ENCODE results near the gene ACOX3. TPM values are rescaled to one million over a fixed set of nuclear protein-coding genes. Genes with fewer than 3 reads are reported as not detected.

Gene ACOX3
- total RNA-seq, 1 experiment from 2014 or later, result 12.2 TPM

DNA sequence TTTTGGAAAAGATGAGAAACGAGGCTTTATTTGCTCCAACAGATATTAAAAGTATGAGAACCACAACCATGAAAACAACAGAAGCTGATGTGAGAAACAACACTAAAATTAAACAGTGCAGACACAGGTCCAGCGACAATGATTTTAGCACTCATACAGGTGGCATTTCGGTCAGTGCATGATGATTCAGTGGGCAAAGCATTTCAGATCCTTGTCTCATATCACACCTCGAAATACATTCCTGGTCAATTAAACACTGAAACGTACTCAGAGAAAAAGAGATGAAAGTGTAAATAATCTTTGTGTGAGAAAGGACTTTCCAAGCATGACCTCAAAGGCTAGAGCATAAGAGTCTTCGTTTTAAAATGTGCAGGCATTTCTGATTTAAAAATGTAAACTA lies 85.2 kb downstream of the ACOX3 start:
- BruUV-seq (replicated peaks), result no TSS peak
- H3K27ac ChIP-seq (ENCODE audit: low read length), result no peak overlapping the region
- H3K9ac ChIP-seq (ENCODE audit: low read length), result no peak overlapping the region
- intact Hi-C loops (cut with micrococcal nuclease), result no loop called here
- no peak for DNase-seq
- H3K4me1 ChIP-seq (ENCODE audit: insufficient read depth, low read length), result 0 out of 2 replicates have a peak, but pooled peaks cover 6% of the 10 kb centered on the region
- no peak overlapping the region for H3K4me3 ChIP-seq (ENCODE audit: low read length)
- no peak overlapping the region for H3K4me2 ChIP-seq (ENCODE audit: low read length)
- no peaks in the 10 kb centered on the region for H3K79me2 ChIP-seq (ENCODE audit: low read length)
- ChIA-PET POLR2A (ENCODE audit: unreplicated experiment) (no interaction called here), CTCF (no interaction called here)
- H4K20me1 ChIP-seq (ENCODE audit: low read length), result no peaks in the 10 kb centered on the region
- TF ChIP-seq EZH2phosphoT487 (IDR thresholded peaks at IDR 0.05; ENCODE audit: borderline replicate concordance, low read length) (no peak), EZH2 (IDR thresholded peaks at IDR 0.05; ENCODE audit: low read length, unreplicated experiment) (no peak)
- TF ChIP-seq, protein P1, sequence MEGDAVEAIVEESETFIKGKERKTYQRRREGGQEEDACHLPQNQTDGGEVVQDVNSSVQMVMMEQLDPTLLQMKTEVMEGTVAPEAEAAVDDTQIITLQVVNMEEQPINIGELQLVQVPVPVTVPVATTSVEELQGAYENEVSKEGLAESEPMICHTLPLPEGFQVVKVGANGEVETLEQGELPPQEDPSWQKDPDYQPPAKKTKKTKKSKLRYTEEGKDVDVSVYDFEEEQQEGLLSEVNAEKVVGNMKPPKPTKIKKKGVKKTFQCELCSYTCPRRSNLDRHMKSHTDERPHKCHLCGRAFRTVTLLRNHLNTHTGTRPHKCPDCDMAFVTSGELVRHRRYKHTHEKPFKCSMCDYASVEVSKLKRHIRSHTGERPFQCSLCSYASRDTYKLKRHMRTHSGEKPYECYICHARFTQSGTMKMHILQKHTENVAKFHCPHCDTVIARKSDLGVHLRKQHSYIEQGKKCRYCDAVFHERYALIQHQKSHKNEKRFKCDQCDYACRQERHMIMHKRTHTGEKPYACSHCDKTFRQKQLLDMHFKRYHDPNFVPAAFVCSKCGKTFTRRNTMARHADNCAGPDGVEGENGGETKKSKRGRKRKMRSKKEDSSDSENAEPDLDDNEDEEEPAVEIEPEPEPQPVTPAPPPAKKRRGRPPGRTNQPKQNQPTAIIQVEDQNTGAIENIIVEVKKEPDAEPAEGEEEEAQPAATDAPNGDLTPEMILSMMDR (conservative IDR thresholded peaks at IDR 0.05; ENCODE audit: low read depth, low read length), result no peak
- H2AFZ ChIP-seq (ENCODE audit: low read length), result no peak overlapping the region
- ATAC-seq, result no peak
- no peaks in the 10 kb centered on the region for H3K27me3 ChIP-seq (ENCODE audit: low read length)
- no peaks in the 10 kb centered on the region for H3F3A ChIP-seq (ENCODE audit: low read length, unreplicated experiment)
- no peaks in the 10 kb centered on the region for H3K9me3 ChIP-seq (ENCODE audit: low read length)
- no peaks in the 10 kb centered on the region for H3K36me3 ChIP-seq (ENCODE audit: low read depth, low read length)
- H3K9me2 ChIP-seq (replicated peaks; ENCODE audit: low read length), result no peaks in the 10 kb centered on the region

- intact Hi-C loops (cut with micrococcal nuclease), result no loop called here
- TF ChIP-seq EZH2phosphoT487 (IDR thresholded peaks at IDR 0.05; ENCODE audit: borderline replicate concordance, low read length) (no peak), EZH2 (IDR thresholded peaks at IDR 0.05; ENCODE audit: low read length, unreplicated experiment) (no peak)
- TF ChIP-seq, protein P1 (conservative IDR thresholded peaks at IDR 0.05; ENCODE audit: low read depth, low read length), result no peak
- H3K79me2 ChIP-seq (ENCODE audit: low read length), result no peaks in the 10 kb centered on the region
- H3K4me2 ChIP-seq (ENCODE audit: low read length), result no peak overlapping the region
- no peak overlapping the region for H3K27ac ChIP-seq (ENCODE audit: low read length)
- no peaks in the 10 kb centered on the region for H3K9me2 ChIP-seq (replicated peaks; ENCODE audit: low read length)
- ChIA-PET CTCF (no interaction called here), POLR2A (ENCODE audit: unreplicated experiment) (no interaction called here)
- H4K20me1 ChIP-seq (ENCODE audit: low read length), result no peaks in the 10 kb centered on the region
- H3K36me3 ChIP-seq (ENCODE audit: low read depth, low read length), result no peaks in the 10 kb centered on the region
- ATAC-seq, result no peak
- H2AFZ ChIP-seq (ENCODE audit: low read length), result no peak overlapping the region
- no peaks in the 10 kb centered on the region for H3K9me3 ChIP-seq (ENCODE audit: low read length)
- no peak overlapping the region for H3K4me3 ChIP-seq (ENCODE audit: low read length)
- no peaks in the 10 kb centered on the region for H3K27me3 ChIP-seq (ENCODE audit: low read length)
- BruUV-seq (replicated peaks), result no TSS peak
- no peak overlapping the region for H3K9ac ChIP-seq (ENCODE audit: low read length)
- no peaks in the 10 kb centered on the region for H3F3A ChIP-seq (ENCODE audit: low read length, unreplicated experiment)
- DNase-seq, result no peak
- H3K4me1 ChIP-seq (ENCODE audit: insufficient read depth, low read length), result 0 out of 2 replicates have a peak, but pooled peaks cover 6% of the 10 kb centered on the region
Observed at GRCh38 chr4:8353912-8354453, 86.5 kb downstream of the ACOX3 start.

DNA sequence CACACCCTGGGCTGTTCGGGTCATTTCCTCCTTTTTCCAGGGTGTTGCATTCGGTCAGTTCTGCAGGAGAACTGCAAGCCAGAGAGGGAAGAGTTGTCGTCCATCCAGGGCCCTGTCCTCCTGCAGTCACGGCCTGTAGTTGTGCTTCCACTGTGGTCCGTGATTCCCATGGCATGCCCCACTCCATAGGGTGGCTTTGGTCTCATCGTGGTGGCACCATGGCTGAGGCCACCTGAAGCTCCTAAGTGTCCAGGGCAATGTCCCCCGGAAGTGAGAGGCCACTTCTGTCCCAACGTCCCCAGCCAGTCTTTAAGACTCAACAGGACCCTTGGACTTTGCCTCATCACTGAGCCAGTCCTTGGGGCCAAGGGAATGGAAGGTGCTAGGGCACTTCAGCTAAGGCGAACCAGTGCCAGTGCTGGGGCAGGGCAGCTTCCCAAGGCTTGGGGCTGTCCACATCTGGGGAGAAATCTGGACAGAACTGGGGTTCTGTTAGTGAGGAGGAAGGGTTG lies 87.3 kb downstream of the ACOX3 start:
- Histone ChIP-seq H3K4me2 (ENCODE audit: low read length) (no peak overlapping the region), H3K4me1 (ENCODE audit: insufficient read depth, low read length) (0 out of 2 replicates have a peak, but pooled peaks cover 6% of the 10 kb centered on the region), H3K9me3 (ENCODE audit: low read length) (no peaks in the 10 kb centered on the region), H3K9me2 (replicated peaks; ENCODE audit: low read length) (no peaks in the 10 kb centered on the region), H3F3A (ENCODE audit: low read length, unreplicated experiment) (no peaks in the 10 kb centered on the region), H3K36me3 (ENCODE audit: low read depth, low read length) (no peaks in the 10 kb centered on the region), H4K20me1 (ENCODE audit: low read length) (no peaks in the 10 kb centered on the region), H3K27me3 (ENCODE audit: low read length) (no peaks in the 10 kb centered on the region), H3K79me2 (ENCODE audit: low read length) (no peaks in the 10 kb centered on the region), H3K27ac (ENCODE audit: low read length) (no peak overlapping the region), H3K9ac (ENCODE audit: low read length) (no peak overlapping the region), H2AFZ (ENCODE audit: low read length) (no peak overlapping the region), H3K4me3 (ENCODE audit: low read length) (no peak overlapping the region)
- POLR2A ChIA-PET (ENCODE audit: unreplicated experiment), result no interaction called here
- TF ChIP-seq EZH2phosphoT487 (IDR thresholded peaks at IDR 0.05; ENCODE audit: borderline replicate concordance, low read length) (no peak), EZH2 (IDR thresholded peaks at IDR 0.05; ENCODE audit: low read length, unreplicated experiment) (no peak)
- TF ChIP-seq, protein P1 (conservative IDR thresholded peaks at IDR 0.05; ENCODE audit: low read depth, low read length), result no peak
- no TSS peak for BruUV-seq (replicated peaks)
- ATAC-seq (no peak), DNase-seq (no peak)
- intact Hi-C loops (cut with micrococcal nuclease), result no loop called here
- CTCF ChIA-PET, result no interaction called here
